Femur (tissue), 1 donor: ENCODE data around the gene AFF1.
A peak's percentile ranks its signal among the peaks of the same experiment; 100 is the strongest.

Source experiments
- DNase-seq: peaks from one replicate; pipeline ENCODE4 v3.0.0-alpha.2; 2017

The AFF1 gene

GRCh38 chr4:87037671-87038334, 103.0 kb downstream of the AFF1 start:
- DNase-seq: no peak

- peak; percentile 65 for DNase-seq
These were observed 104.2 kb downstream of the AFF1 start for GRCh38 chr4:87038837-87039615.

GRCh38 chr4:87041141-87041540, 106.3 kb downstream of the AFF1 start:
- no peak for DNase-seq

GRCh38 chr4:87042221-87042620, 107.4 kb downstream of the AFF1 start:
- no peak for DNase-seq

GRCh38 chr4:87042986-87043820, 108.4 kb downstream of the AFF1 start:
- DNase-seq: no peak

- no peak for DNase-seq
These were observed 109.9 kb downstream of the AFF1 start for GRCh38 chr4:87044511-87045233.

GRCh38 chr4:87045234-87045558, 110.4 kb downstream of the AFF1 start:
- DNase-seq: no peak

GRCh38 chr4:87045659-87046058, 110.8 kb downstream of the AFF1 start:
- no peak for DNase-seq

GRCh38 chr4:87046121-87046551, 111.3 kb downstream of the AFF1 start:
- DNase-seq: no peak

GRCh38 chr4:87047281-87047798, 112.5 kb downstream of the AFF1 start:
- no peak for DNase-seq

- DNase-seq: no peak
These were observed 114.7 kb downstream of the AFF1 start for GRCh38 chr4:87049508-87049907.

GRCh38 chr4:87050596-87050995, 115.8 kb downstream of the AFF1 start:
- no peak for DNase-seq

GRCh38 chr4:87051121-87051713, 116.4 kb downstream of the AFF1 start:
- no peak for DNase-seq

GRCh38 chr4:87052615-87053014, 117.8 kb downstream of the AFF1 start:
- DNase-seq: no peak

GRCh38 chr4:87053176-87053658, 118.4 kb downstream of the AFF1 start:
- no peak for DNase-seq

- no peak for DNase-seq
These were observed 119.3 kb downstream of the AFF1 start for GRCh38 chr4:87053802-87054767.

GRCh38 chr4:87054900-87055299, 120.1 kb downstream of the AFF1 start:
- no peak for DNase-seq

GRCh38 chr4:87055311-87055710, 120.5 kb downstream of the AFF1 start:
- DNase-seq: no peak

GRCh38 chr4:87056881-87057280, 122.1 kb downstream of the AFF1 start:
- no peak for DNase-seq

- no peak for DNase-seq
These were observed 123.1 kb downstream of the AFF1 start for GRCh38 chr4:87057835-87058355.
